GM12891 (cell line): ENCODE measurements around the gene TRPM5.

Experiments used
- PAX5 ChIP-seq: IDR thresholded peaks from 2 replicates; pipeline ENCODE4 v1.6.1; 2011; ENCODE audit warnings: low read length, moderate library complexity, mild to moderate bottlenecking; ENCODE audit not compliant: insufficient read depth, severe bottlenecking
- POLR2A ChIP-seq: IDR thresholded peaks from 2 replicates; pipeline ENCODE4 v1.6.1; 2011; ENCODE audit warnings: low read depth, low read length, control low read depth
- POLR2AphosphoS5 ChIP-seq: IDR thresholded peaks from 2 replicates; pipeline ENCODE4 v1.6.1; 2011; ENCODE audit warnings: low read depth, low read length, control low read depth
- TAF1 ChIP-seq: IDR thresholded peaks from 2 replicates; pipeline ENCODE4 v1.6.1; 2011; ENCODE audit warnings: low read depth, low read length, control low read depth

DNA sequence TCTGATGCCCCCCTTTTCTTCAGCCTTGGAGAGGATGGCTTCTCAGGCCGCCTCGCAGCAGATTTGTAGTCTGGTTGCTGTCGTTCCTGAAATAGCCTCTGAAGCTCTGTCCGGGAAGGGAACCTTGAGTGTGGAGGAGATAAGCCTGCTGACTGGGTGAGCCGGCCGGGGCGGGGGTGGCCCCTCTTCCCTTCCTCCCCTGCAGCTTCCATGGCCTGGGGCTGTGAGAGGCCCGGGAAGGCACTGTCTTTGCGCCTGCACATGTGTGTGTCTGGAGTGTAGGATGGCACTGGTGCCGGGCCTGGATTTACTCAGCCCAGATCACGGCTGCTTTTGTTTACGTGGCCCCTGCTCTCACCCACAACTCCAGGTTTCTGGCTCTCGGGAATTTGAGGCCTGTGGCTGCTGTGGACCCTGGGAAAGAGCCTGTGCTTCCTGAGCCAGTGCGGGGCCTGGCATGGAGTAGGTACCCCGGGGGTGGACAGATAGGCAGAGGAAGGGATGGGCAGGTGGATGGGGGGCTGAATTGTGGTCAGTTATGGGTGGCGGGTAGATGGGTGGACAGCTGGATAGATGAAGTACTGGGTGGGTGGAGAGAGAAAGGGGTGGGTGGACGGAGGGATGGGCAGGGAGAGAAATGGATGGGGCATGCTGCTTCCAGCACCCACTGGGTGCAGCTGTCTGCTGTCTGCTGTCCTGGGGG, 17.1 kb upstream of the TRPM5 start:
- no peak for TF ChIP-seq POLR2A
- no peak for TF ChIP-seq POLR2AphosphoS5
- no peak for TF ChIP-seq TAF1
- no peak for TF ChIP-seq PAX5
